DND-41 (cell line): ENCODE measurements around the gene FAM210B.
A peak's percentile ranks its signal among the peaks of the same experiment; 100 is the strongest.

Experiments used
- ATAC-seq: fragments of 200-7000 bp; cut with Tn5 transposase; 3 replicates; pipeline ENCODE4 v1.9.1; 2021; ENCODE audit warnings: low read depth; ENCODE audit not compliant: insufficient read depth
- DNase-seq: peaks from one replicate; pipeline ENCODE4 v3.0.0-alpha.2; 2020
- H2AFZ ChIP-seq: 2 replicates; pipeline ENCODE4 v1.6.0; 2012; ENCODE audit warnings: low read depth, low read length
- H3K27ac ChIP-seq: 2 replicates; pipeline ENCODE4 v1.5.1; 2012; ENCODE audit warnings: low read length, inconsistent platforms
- H3K27me3 ChIP-seq: fragments of 200-600 bp; sonication (generic); 2 replicates; pipeline ENCODE4 v1.6.0; 2012; ENCODE audit warnings: low read length, mild to moderate bottlenecking, inconsistent platforms; ENCODE audit not compliant: insufficient read depth, poor library complexity
- H3K36me3 ChIP-seq: 2 replicates; pipeline ENCODE4 v1.5.1; 2012; ENCODE audit warnings: low read length, inconsistent platforms; ENCODE audit not compliant: insufficient read depth
- H3K4me1 ChIP-seq: 2 replicates; pipeline ENCODE4 v1.5.1; 2012; ENCODE audit warnings: mild to moderate bottlenecking, low read length; ENCODE audit not compliant: insufficient read depth
- H3K4me2 ChIP-seq: 2 replicates; pipeline ENCODE4 v1.6.0; 2012; ENCODE audit warnings: mild to moderate bottlenecking, moderate library complexity, low read length, inconsistent platforms; ENCODE audit not compliant: insufficient read depth
- H3K4me3 ChIP-seq, 2 experiments: fragments of 200-600 bp in 1 of 2; shearing (Covaris generic) in 1 of 2; 2 replicates each; pipeline ENCODE4 v1.5.1; 2012 to 2016; ENCODE audit warnings: inconsistent platforms in 2 of 2, low read length in 2 of 2, mild to moderate bottlenecking in 2 of 2, low read depth in 1 of 2, moderate library complexity in 1 of 2
- H3K79me2 ChIP-seq: 2 replicates; pipeline ENCODE4 v1.6.0; 2012; ENCODE audit warnings: low read length, inconsistent platforms; ENCODE audit not compliant: insufficient read depth
- H3K9ac ChIP-seq: 2 replicates; pipeline ENCODE4 v1.6.0; 2012; ENCODE audit warnings: low read depth, mild to moderate bottlenecking, inconsistent platforms, low read length, moderate library complexity
- H3K9me3 ChIP-seq: 2 replicates; pipeline ENCODE4 v1.5.1; 2012; ENCODE audit warnings: low read length, moderate library complexity, mild to moderate bottlenecking, inconsistent platforms; ENCODE audit not compliant: insufficient read depth, severe bottlenecking
- H4K20me1 ChIP-seq: 2 replicates; pipeline ENCODE4 v1.6.0; 2012; ENCODE audit warnings: low read length; ENCODE audit not compliant: insufficient read depth
- CTCF ChIP-seq: IDR thresholded peaks from 2 replicates; pipeline ENCODE4 v1.5.1; 2012; ENCODE audit warnings: borderline replicate concordance, low read length, moderate library complexity, mild to moderate bottlenecking; ENCODE audit not compliant: poor library complexity, severe bottlenecking; ENCODE audit errors: extremely low read depth
- EZH2 ChIP-seq: IDR thresholded peaks from 3 replicates; pipeline ENCODE4 v1.6.1; 2012; ENCODE audit warnings: borderline replicate concordance, low read depth, mild to moderate bottlenecking, moderate library complexity, low read length, inconsistent platforms; ENCODE audit not compliant: severe bottlenecking

FAM210B gene

GRCh38 chr20:56380375-56380774, 21.6 kb downstream of the FAM210B start:
- no peak for ATAC-seq
- no peaks in the 10 kb centered on the region for H3K27me3 ChIP-seq
- H3K4me2 ChIP-seq, result no peak overlapping the region
- peaks cover 89% of the 10 kb centered on the region for H3K79me2 ChIP-seq
- peaks cover 25% of the 10 kb centered on the region for H4K20me1 ChIP-seq
- H3K9me3 ChIP-seq, result no peaks in the 10 kb centered on the region
- no peak overlapping the region for H2AFZ ChIP-seq
- no peak overlapping the region for H3K4me3 ChIP-seq
- H3K36me3 ChIP-seq, result peaks cover 94% of the 10 kb centered on the region
- DNase-seq, result no peak
- H3K27ac ChIP-seq, result no peak overlapping the region
- H3K4me1 ChIP-seq, result peaks cover 7% of the 10 kb centered on the region; the same call in 1 of the 2 replicates
- no peak overlapping the region for H3K9ac ChIP-seq
- TF ChIP-seq CTCF, result no peak
- no peak for TF ChIP-seq EZH2

- Histone ChIP-seq H3K79me2 (peaks cover 87% of the 10 kb centered on the region), H3K4me1 (peaks cover 15% of the 10 kb centered on the region), H2AFZ (no peak overlapping the region), H3K27ac (no peak overlapping the region), H3K9ac (no peak overlapping the region), H3K36me3 (peaks cover 93% of the 10 kb centered on the region), H3K4me3 (no peak overlapping the region), H4K20me1 (peaks cover 31% of the 10 kb centered on the region), H3K9me3 (no peaks in the 10 kb centered on the region), H3K4me2 (no peak overlapping the region), H3K27me3 (no peaks in the 10 kb centered on the region)
- no peak for TF ChIP-seq CTCF
- TF ChIP-seq EZH2, result no peak
- ATAC-seq, result no peak
- DNase-seq, result no peak
These were observed 22.7 kb downstream of the FAM210B start for GRCh38 chr20:56381501-56381900.

GRCh38 chr20:56382696-56383095, 23.9 kb downstream of the FAM210B start:
- Histone ChIP-seq H3K4me1 (peaks cover 15% of the 10 kb centered on the region), H4K20me1 (peaks cover 24% of the 10 kb centered on the region), H3K4me2 (no peak overlapping the region; the same call in 1 of the 2 replicates), H3K27me3 (no peaks in the 10 kb centered on the region), H3K36me3 (peaks cover 92% of the 10 kb centered on the region), H3K9me3 (no peaks in the 10 kb centered on the region), H3K79me2 (peaks cover 87% of the 10 kb centered on the region), H3K27ac (no peak overlapping the region), H3K9ac (no peak overlapping the region), H2AFZ (no peak overlapping the region), H3K4me3 (no peak overlapping the region)
- ATAC-seq (no peak), DNase-seq (no peak)
- TF ChIP-seq EZH2 (no peak), CTCF (no peak)

- H3K27ac ChIP-seq, result no peak overlapping the region
- peaks cover 21% of the 10 kb centered on the region for H3K4me1 ChIP-seq
- H3K79me2 ChIP-seq, result peaks cover 87% of the 10 kb centered on the region
- H3K36me3 ChIP-seq, result peaks cover 92% of the 10 kb centered on the region
- peak overlapping the region; percentile 5; the same call in 1 of the 2 replicates for H3K4me2 ChIP-seq
- no peaks in the 10 kb centered on the region for H3K27me3 ChIP-seq
- peaks cover 19% of the 10 kb centered on the region for H4K20me1 ChIP-seq
- no peaks in the 10 kb centered on the region for H3K9me3 ChIP-seq
- ATAC-seq (no peak), DNase-seq (no peak)
- H2AFZ ChIP-seq, result no peak overlapping the region
- H3K9ac ChIP-seq, result no peak overlapping the region
- H3K4me3 ChIP-seq, result no peak overlapping the region
- TF ChIP-seq EZH2 (no peak), CTCF (no peak)
These were observed 24.6 kb downstream of the FAM210B start for GRCh38 chr20:56383334-56383733.
